CD4-positive, alpha-beta T cell treated with Interleukin-4 for 4 hours (primary cell): ENCODE measurements around the gene HDAC4.

ENCODE experiments used
- DNase-seq: peaks from one replicate; pipeline ENCODE4 v3.0.0-alpha.2; 2020

HDAC4 gene

GRCh38 chr2:239382384-239382880 lies 18.4 kb downstream of the HDAC4 start:
- no peak for DNase-seq

- no peak for DNase-seq
These were observed 19.1 kb downstream of the HDAC4 start for GRCh38 chr2:239381709-239382134.

GRCh38 chr2:239380831-239381708 lies 19.8 kb downstream of the HDAC4 start:
- DNase-seq = peak; percentile 74

GRCh38 chr2:239379641-239380170 lies 21.1 kb downstream of the HDAC4 start:
- DNase-seq = no peak

GRCh38 chr2:239378918-239379640 lies 21.7 kb downstream of the HDAC4 start:
- no peak for DNase-seq

- DNase-seq = no peak
These were observed 22.6 kb downstream of the HDAC4 start for GRCh38 chr2:239378021-239378917.

- no peak for DNase-seq
These were observed 23.2 kb downstream of the HDAC4 start for GRCh38 chr2:239377591-239377990.

- no peak for DNase-seq
These were observed 23.8 kb downstream of the HDAC4 start for GRCh38 chr2:239376942-239377531.

GRCh38 chr2:239376351-239376750 lies 24.5 kb downstream of the HDAC4 start:
- no peak for DNase-seq

- DNase-seq = no peak
These were observed 25.4 kb downstream of the HDAC4 start for GRCh38 chr2:239375278-239376061.

GRCh38 chr2:239374896-239375277 lies 25.9 kb downstream of the HDAC4 start:
- no peak for DNase-seq

- no peak for DNase-seq
These were observed 28.0 kb downstream of the HDAC4 start for GRCh38 chr2:239372835-239373234.

- no peak for DNase-seq
These were observed 28.8 kb downstream of the HDAC4 start for GRCh38 chr2:239371726-239372686.

- DNase-seq = no peak
These were observed 29.7 kb downstream of the HDAC4 start for GRCh38 chr2:239370876-239371725.

GRCh38 chr2:239370403-239370802 lies 30.4 kb downstream of the HDAC4 start:
- no peak for DNase-seq

GRCh38 chr2:239369631-239370161 lies 31.1 kb downstream of the HDAC4 start:
- DNase-seq = peak; percentile 70

- no peak for DNase-seq
These were observed 31.8 kb downstream of the HDAC4 start for GRCh38 chr2:239368906-239369552.

GRCh38 chr2:239368321-239368720 lies 32.5 kb downstream of the HDAC4 start:
- DNase-seq = no peak
